ENCODE data around the gene SLC35A2. TPM values are rescaled to one million over a fixed set of nuclear protein-coding genes. Genes with fewer than 3 reads are reported as not detected.

The SLC35A2 gene
- total RNA-seq, 1 donor from 2014 or later: 7.1 TPM

DNA sequence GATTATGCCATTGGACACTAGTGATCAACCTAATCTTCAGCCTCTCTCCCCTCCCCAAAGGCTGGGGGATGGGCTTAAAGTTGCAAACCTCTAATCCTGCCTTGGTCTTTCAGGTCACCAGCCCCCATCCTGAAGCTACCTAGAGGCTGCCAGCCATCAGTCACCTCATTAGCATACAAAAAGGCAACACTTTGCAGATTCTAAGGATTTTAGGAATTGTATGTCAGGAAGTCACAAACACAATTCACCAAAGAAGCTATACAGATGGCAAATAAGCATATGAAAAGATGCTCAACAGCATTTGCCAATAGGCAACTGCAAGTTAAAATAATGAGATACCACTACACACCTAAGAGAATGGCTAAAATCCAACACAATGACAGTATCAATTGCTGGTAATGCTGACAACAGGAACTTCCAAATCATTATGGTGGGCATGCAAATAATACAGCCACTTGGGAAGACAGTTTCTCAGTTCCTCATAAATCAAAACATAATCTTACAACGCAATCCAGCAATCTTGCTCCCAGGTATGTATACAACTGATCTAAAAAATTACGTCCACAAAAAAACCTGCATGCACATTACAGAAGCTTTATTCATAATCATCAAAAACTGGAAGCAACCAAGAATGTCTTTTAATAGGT is 16.4 kb upstream of the SLC35A2 start:
- H3K9me3 ChIP-seq: no peaks in the 10 kb centered on the region
- peaks cover 0 to 28% of the 10 kb centered on the region in 2 donors for H3K36me3 ChIP-seq
- no peak for DNase-seq (ENCODE audit: extremely low spot score in 2 of 2)
- no peak overlapping the region for H3K27ac ChIP-seq
- intact Hi-C loops (cut with DNase I): no loop called here
- no peak overlapping the region for H3K4me3 ChIP-seq
- H3K4me1 ChIP-seq: no peaks in the 10 kb centered on the region
- TF ChIP-seq POLR2A (IDR thresholded peaks at IDR 0.05) (no peak), POLR2AphosphoS5 (IDR thresholded peaks at IDR 0.05; ENCODE audit: insufficient read depth in 1 of 2, low read depth in 1 of 2) (no peak)
- TF ChIP-seq, protein P1, sequence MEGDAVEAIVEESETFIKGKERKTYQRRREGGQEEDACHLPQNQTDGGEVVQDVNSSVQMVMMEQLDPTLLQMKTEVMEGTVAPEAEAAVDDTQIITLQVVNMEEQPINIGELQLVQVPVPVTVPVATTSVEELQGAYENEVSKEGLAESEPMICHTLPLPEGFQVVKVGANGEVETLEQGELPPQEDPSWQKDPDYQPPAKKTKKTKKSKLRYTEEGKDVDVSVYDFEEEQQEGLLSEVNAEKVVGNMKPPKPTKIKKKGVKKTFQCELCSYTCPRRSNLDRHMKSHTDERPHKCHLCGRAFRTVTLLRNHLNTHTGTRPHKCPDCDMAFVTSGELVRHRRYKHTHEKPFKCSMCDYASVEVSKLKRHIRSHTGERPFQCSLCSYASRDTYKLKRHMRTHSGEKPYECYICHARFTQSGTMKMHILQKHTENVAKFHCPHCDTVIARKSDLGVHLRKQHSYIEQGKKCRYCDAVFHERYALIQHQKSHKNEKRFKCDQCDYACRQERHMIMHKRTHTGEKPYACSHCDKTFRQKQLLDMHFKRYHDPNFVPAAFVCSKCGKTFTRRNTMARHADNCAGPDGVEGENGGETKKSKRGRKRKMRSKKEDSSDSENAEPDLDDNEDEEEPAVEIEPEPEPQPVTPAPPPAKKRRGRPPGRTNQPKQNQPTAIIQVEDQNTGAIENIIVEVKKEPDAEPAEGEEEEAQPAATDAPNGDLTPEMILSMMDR (IDR thresholded peaks at IDR 0.05): no peak
- no peaks in the 10 kb centered on the region for H3K27me3 ChIP-seq

- Histone ChIP-seq H3K27me3 (no peaks in the 10 kb centered on the region), H3K27ac (no peak overlapping the region), H3K4me3 (no peak overlapping the region), H3K9me3 (no peaks in the 10 kb centered on the region), H3K36me3 (peaks cover 0 to 28% of the 10 kb centered on the region in 2 donors), H3K4me1 (no peaks in the 10 kb centered on the region)
- DNase-seq (ENCODE audit: extremely low spot score in 2 of 2): no peak
- TF ChIP-seq POLR2AphosphoS5 (IDR thresholded peaks at IDR 0.05; ENCODE audit: insufficient read depth in 1 of 2, low read depth in 1 of 2) (no peak), POLR2A (IDR thresholded peaks at IDR 0.05) (no peak)
- TF ChIP-seq, protein P1 (IDR thresholded peaks at IDR 0.05): no peak
- intact Hi-C loops (cut with DNase I): no loop called here
Measured at GRCh38 chrX:48927123-48927522, 15.7 kb upstream of the SLC35A2 start.

- Histone ChIP-seq H3K36me3 (peaks cover 0 to 17% of the 10 kb centered on the region in 2 donors), H3K27me3 (no peaks in the 10 kb centered on the region), H3K4me3 (no peak overlapping the region), H3K4me1 (peaks cover 6% of the 10 kb centered on the region), H3K27ac (no peak overlapping the region), H3K9me3 (no peaks in the 10 kb centered on the region)
- intact Hi-C loops (cut with DNase I): no loop called here
- no peak for DNase-seq (ENCODE audit: extremely low spot score in 2 of 2)
- TF ChIP-seq POLR2A (IDR thresholded peaks at IDR 0.05) (no peak), POLR2AphosphoS5 (IDR thresholded peaks at IDR 0.05; ENCODE audit: insufficient read depth in 1 of 2, low read depth in 1 of 2) (no peak)
- TF ChIP-seq, protein P1 (IDR thresholded peaks at IDR 0.05): no peak
Measured at GRCh38 chrX:48924270-48924669, 12.8 kb upstream of the SLC35A2 start.

DNA sequence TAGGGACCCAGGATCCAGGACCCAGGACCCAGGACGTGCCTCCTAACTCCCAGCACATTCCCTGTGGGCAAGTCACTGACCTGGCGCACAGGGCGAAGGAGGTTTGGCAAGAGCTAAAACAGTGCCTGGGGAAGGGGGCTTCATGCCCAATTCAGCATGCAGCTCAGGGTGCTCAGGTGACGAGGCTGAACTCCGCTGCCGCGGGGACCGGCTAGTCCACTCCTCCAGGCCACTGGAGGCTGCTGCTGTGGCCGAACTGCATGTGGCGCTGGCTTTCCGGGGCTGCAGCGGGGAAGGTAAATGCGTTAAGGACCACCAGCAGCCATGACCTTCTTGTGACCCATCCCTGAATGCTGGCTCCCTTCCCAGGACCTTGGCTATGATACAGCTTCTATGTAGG is 12.3 kb upstream of the SLC35A2 start:
- intact Hi-C loops (cut with DNase I): no loop called here
- H3K9me3 ChIP-seq: no peaks in the 10 kb centered on the region
- peaks cover 0 to 17% of the 10 kb centered on the region in 2 donors for H3K36me3 ChIP-seq
- no peak overlapping the region for H3K27ac ChIP-seq
- no peaks in the 10 kb centered on the region for H3K27me3 ChIP-seq
- no peak overlapping the region for H3K4me3 ChIP-seq
- TF ChIP-seq POLR2AphosphoS5 (IDR thresholded peaks at IDR 0.05; ENCODE audit: insufficient read depth in 1 of 2, low read depth in 1 of 2): no peak
- TF ChIP-seq POLR2A (IDR thresholded peaks at IDR 0.05): no peak
- TF ChIP-seq, protein P1 (IDR thresholded peaks at IDR 0.05): no peak
- peaks cover 6% of the 10 kb centered on the region for H3K4me1 ChIP-seq
- DNase-seq (ENCODE audit: extremely low spot score in 2 of 2): no peak

- intact Hi-C loops (cut with DNase I): no loop called here
- TF ChIP-seq, protein P1 (IDR thresholded peaks at IDR 0.05): no peak
- TF ChIP-seq POLR2A (IDR thresholded peaks at IDR 0.05) (no peak), POLR2AphosphoS5 (IDR thresholded peaks at IDR 0.05; ENCODE audit: insufficient read depth in 1 of 2, low read depth in 1 of 2) (no peak)
- Histone ChIP-seq H3K4me3 (no peak overlapping the region), H3K4me1 (peaks cover 6% of the 10 kb centered on the region), H3K9me3 (no peaks in the 10 kb centered on the region), H3K36me3 (peaks cover 0 to 16% of the 10 kb centered on the region in 2 donors), H3K27ac (no peak overlapping the region), H3K27me3 (no peaks in the 10 kb centered on the region)
- DNase-seq (ENCODE audit: extremely low spot score in 2 of 2): no peak
Measured at GRCh38 chrX:48920718-48921104, 9.3 kb upstream of the SLC35A2 start.
